HEK293 (cell line): Measurements from ENCODE around the gene LEPR.

ENCODE experiments used
- CTCF ChIA-PET: fragments of 350-600 bp; formaldehyde crosslinking; extraction: SDS; loops from one replicate; lab custom pipeline; 2021; ENCODE audit warnings: antibody characterized with exemption; lab: Yijun Ruan, JAX
- POLR2A ChIA-PET: fragments of 300-600 bp; formaldehyde crosslinking; extraction: SDS; loops from one replicate; lab custom pipeline; 2020; ENCODE audit warnings: antibody characterized with exemption, inconsistent platforms; lab: Yijun Ruan, JAX
- H3K27ac ChIP-seq: fragments of 200-500 bp; sonication (Bioruptor generic); 2 replicates; pipeline ENCODE4 v1.5.1; 2014; ENCODE audit warnings: low read depth, low read length, control low read depth, inconsistent platforms; ENCODE audit errors: extremely low read depth
- H3K36me3 ChIP-seq, 2 experiments: fragments of 200-500 bp in 1 of 2; sonication (Bioruptor generic) in 1 of 2; 1 replicate in 1 of 2; 2 replicates in 1 of 2; pipeline ENCODE4 v1.5.1; 2014 to 2017; ENCODE audit warnings: inconsistent platforms in 2 of 2, low read length in 2 of 2; ENCODE audit not compliant: control insufficient read depth in 2 of 2, insufficient read depth in 1 of 2
- H3K4me1 ChIP-seq: fragments of 200-500 bp; sonication (Bioruptor generic); 2 replicates; pipeline ENCODE4 v1.5.1; 2014; ENCODE audit warnings: mild to moderate bottlenecking, low read length, inconsistent platforms; ENCODE audit not compliant: control insufficient read depth, insufficient read depth
- H3K4me3 ChIP-seq: 2 replicates; pipeline ENCODE4 v1.5.1; 2011; ENCODE audit warnings: low read depth, mild to moderate bottlenecking, control low read depth, low read length, moderate library complexity
- H3K9me3 ChIP-seq: fragments of 200-500 bp; sonication (Bioruptor generic); 2 replicates; pipeline ENCODE4 v1.5.1; 2014; ENCODE audit warnings: low read depth, low read length, inconsistent platforms; ENCODE audit not compliant: control insufficient read depth, insufficient read depth
- GLI2 ChIP-seq: fragments of 450-650 bp; formaldehyde crosslinking; IDR thresholded peaks from 2 replicates; pipeline ENCODE4; 2017; ENCODE audit warnings: missing biosample characterization, missing genetic modification characterization, low read depth, borderline replicate concordance
- KLF8 ChIP-seq: fragments of 450-650 bp; formaldehyde crosslinking; IDR thresholded peaks from 2 replicates; pipeline ENCODE4 v1.5.1; 2016; ENCODE audit warnings: missing biosample characterization, missing genetic modification characterization
- KLF9 ChIP-seq: fragments of 450-650 bp; formaldehyde crosslinking; IDR thresholded peaks from 2 replicates; pipeline ENCODE4 v1.5.1; 2016; ENCODE audit warnings: missing biosample characterization, missing genetic modification characterization, low read depth
- PRDM1 ChIP-seq: fragments of 450-650 bp; formaldehyde crosslinking; IDR thresholded peaks from 2 replicates; pipeline ENCODE4; 2016; ENCODE audit warnings: missing biosample characterization, missing genetic modification characterization
- ZBTB11 ChIP-seq: fragments of 450-650 bp; formaldehyde crosslinking; conservative IDR thresholded peaks from 2 replicates; pipeline ENCODE4 v1.5.1; 2016; ENCODE audit warnings: low read depth, missing biosample characterization, missing genetic modification characterization
- ZBTB49 ChIP-seq: fragments of 450-650 bp; formaldehyde crosslinking; IDR thresholded peaks from 2 replicates; pipeline ENCODE4 v1.5.1; 2016; ENCODE audit warnings: missing biosample characterization, missing genetic modification characterization, low read depth
- ZFP37 ChIP-seq: fragments of 450-650 bp; formaldehyde crosslinking; IDR thresholded peaks from 2 replicates; pipeline ENCODE4 v1.5.1; 2016; ENCODE audit warnings: missing biosample characterization, missing genetic modification characterization
- ZNF138 ChIP-seq: fragments of 450-650 bp; formaldehyde crosslinking; IDR thresholded peaks from 2 replicates; pipeline ENCODE4 v1.5.1; 2016; ENCODE audit warnings: missing biosample characterization, missing genetic modification characterization, borderline replicate concordance
- ZNF140 ChIP-seq: fragments of 450-650 bp; formaldehyde crosslinking; IDR thresholded peaks from 2 replicates; pipeline ENCODE4 v1.5.1; 2016; ENCODE audit warnings: missing biosample characterization, missing genetic modification characterization
- ZNF2 ChIP-seq: fragments of 450-650 bp; formaldehyde crosslinking; IDR thresholded peaks from 2 replicates; pipeline ENCODE4 v1.5.1; 2016; ENCODE audit warnings: missing biosample characterization, missing genetic modification characterization
- ZNF239 ChIP-seq: fragments of 450-650 bp; formaldehyde crosslinking; IDR thresholded peaks from 2 replicates; pipeline ENCODE4 v1.5.1; 2016; ENCODE audit warnings: missing biosample characterization, missing genetic modification characterization
- ZNF24 ChIP-seq: fragments of 450-650 bp; formaldehyde crosslinking; IDR thresholded peaks from 2 replicates; pipeline ENCODE4 v1.5.1; 2016; ENCODE audit warnings: missing biosample characterization, missing genetic modification characterization
- ZNF324 ChIP-seq: fragments of 450-650 bp; formaldehyde crosslinking; IDR thresholded peaks from 2 replicates; pipeline ENCODE4 v1.5.1; 2016; ENCODE audit warnings: missing biosample characterization, missing genetic modification characterization
- ZNF37A ChIP-seq: fragments of 450-650 bp; IDR thresholded peaks from 2 replicates; pipeline ENCODE4 v1.5.1; 2018; ENCODE audit warnings: missing biosample characterization, missing genetic modification characterization
- ZNF391 ChIP-seq: fragments of 450-650 bp; formaldehyde crosslinking; IDR thresholded peaks from 2 replicates; pipeline ENCODE4 v1.5.1; 2016; ENCODE audit warnings: low read depth, missing biosample characterization, missing genetic modification characterization, borderline replicate concordance
- ZNF398 ChIP-seq: fragments of 450-650 bp; formaldehyde crosslinking; IDR thresholded peaks from 2 replicates; pipeline ENCODE4 v1.5.1; 2017; ENCODE audit warnings: missing biosample characterization, missing genetic modification characterization
- ZNF501 ChIP-seq: fragments of 450-650 bp; formaldehyde crosslinking; IDR thresholded peaks from 2 replicates; pipeline ENCODE4 v1.5.1; 2016; ENCODE audit warnings: missing biosample characterization, missing genetic modification characterization
- ZNF596 ChIP-seq: fragments of 450-650 bp; IDR thresholded peaks from 2 replicates; pipeline ENCODE4 v1.5.0; 2018; ENCODE audit warnings: missing biosample characterization, mild to moderate bottlenecking, missing genetic modification characterization, moderate library complexity
- ZNF610 ChIP-seq: fragments of 450-650 bp; formaldehyde crosslinking; IDR thresholded peaks from 2 replicates; pipeline ENCODE4 v1.5.1; 2016; ENCODE audit warnings: missing biosample characterization, missing genetic modification characterization, borderline replicate concordance
- ZNF626 ChIP-seq: fragments of 450-650 bp; sonication (Bioruptor Pico); formaldehyde crosslinking; IDR thresholded peaks from 2 replicates; pipeline ENCODE4 v1.5.1; 2018; ENCODE audit warnings: missing biosample characterization, missing genetic modification characterization, inconsistent platforms
- ZNF645 ChIP-seq: fragments of 450-650 bp; formaldehyde crosslinking; IDR thresholded peaks from 2 replicates; pipeline ENCODE4; 2016; ENCODE audit warnings: missing biosample characterization, missing genetic modification characterization
- ZNF747 ChIP-seq: fragments of 450-650 bp; formaldehyde crosslinking; IDR thresholded peaks from 2 replicates; pipeline ENCODE4 v1.5.1; 2016; ENCODE audit warnings: missing biosample characterization, missing genetic modification characterization
- ZSCAN30 ChIP-seq: fragments of 450-650 bp; IDR thresholded peaks from 2 replicates; pipeline ENCODE4 v1.5.1; 2018; ENCODE audit warnings: missing biosample characterization, mild to moderate bottlenecking, missing genetic modification characterization, moderate library complexity

LEPR gene

GRCh38 chr1:65425006-65425405 is 4.5 kb downstream of the LEPR start:
- Histone ChIP-seq H3K27ac (no peak overlapping the region), H3K9me3 (no peaks in the 10 kb centered on the region), H3K4me3 (no peak overlapping the region), H3K36me3 (peaks cover 0 to 36% of the 10 kb centered on the region in 2 experiments), H3K4me1 (no peaks in the 10 kb centered on the region)
- TF ChIP-seq ZNF398 (tag by site-specific recombination), result no peak
- no peak for TF ChIP-seq ZNF747 (tag by site-specific recombination)
- no peak for TF ChIP-seq ZFP37 (tag by site-specific recombination)
- TF ChIP-seq ZNF37A (tag by site-specific recombination), result no peak
- no peak for TF ChIP-seq ZSCAN30
- TF ChIP-seq ZNF645 (tag by site-specific recombination), result no peak
- POLR2A ChIA-PET, result no interaction called here
- CTCF ChIA-PET, result no interaction called here

- POLR2A ChIA-PET, result no interaction called here
- H3K4me3 ChIP-seq, result no peak overlapping the region
Measured at GRCh38 chr1:65425697-65426096, 5.2 kb downstream of the LEPR start.

More at GRCh38 chr1:65425697-65426096, 5.2 kb downstream of the LEPR start:
- CTCF ChIA-PET, result interaction anchor here (1.0 to 1.3 kb wide), 2 partner anchors 34 to 262 kb away, joined by 7 to 10 read pairs; no protein-coding TSS in a partner anchor
- Histone ChIP-seq H3K4me1 (no peaks in the 10 kb centered on the region), H3K27ac (no peak overlapping the region), H3K9me3 (no peaks in the 10 kb centered on the region), H3K36me3 (peaks cover 4 to 43% of the 10 kb centered on the region in 2 experiments)
- TF ChIP-seq ZNF398 (tag by site-specific recombination) (no peak), GLI2 (tag by site-specific recombination) (no peak), ZNF501 (tag by site-specific recombination) (no peak), ZNF324 (tag by site-specific recombination) (no peak), KLF9 (tag by site-specific recombination) (no peak), ZNF596 (no peak), ZNF24 (tag by site-specific recombination) (no peak), PRDM1 (tag by site-specific recombination) (no peak), ZNF626 (tag by site-specific recombination) (no peak), ZNF610 (tag by site-specific recombination) (no peak), ZNF2 (tag by site-specific recombination) (no peak), ZNF239 (tag by site-specific recombination) (no peak), ZNF138 (tag by site-specific recombination) (no peak), ZBTB49 (tag by site-specific recombination) (no peak), ZBTB11 (tag by site-specific recombination) (no peak), ZNF140 (tag by site-specific recombination) (no peak), ZNF391 (tag by site-specific recombination) (no peak), KLF8 (no peak)
